ENCODE results near the gene RRAD.

Gene RRAD

GRCh38 chr16:66923866-66924265 lies 1.5 kb downstream of the RRAD start:
- H2AK5ac ChIP-seq (ENCODE audit: low read length) = no peak overlapping the region
- no peak overlapping the region for H3K18ac ChIP-seq (ENCODE audit: low read length)
- no peak overlapping the region for H3K4ac ChIP-seq (ENCODE audit: low read depth, low read length)
- H4K91ac ChIP-seq (ENCODE audit: low read depth, low read length) = no peak overlapping the region
- no peak overlapping the region for H3K27ac ChIP-seq (ENCODE audit: low read depth, low read length)
- no peak overlapping the region for H4K12ac ChIP-seq (ENCODE audit: low read depth, low read length)
- no peak overlapping the region for H3K4me2 ChIP-seq (ENCODE audit: low read length)
- no peaks in the 10 kb centered on the region for H3K79me1 ChIP-seq (ENCODE audit: low read length)
- no peak overlapping the region for H2BK5ac ChIP-seq (ENCODE audit: low read depth, low read length, poor library complexity)
- no peak overlapping the region for H3K4me3 ChIP-seq (ENCODE audit: low read depth, low read length)
- H3K79me2 ChIP-seq (ENCODE audit: control insufficient read depth, insufficient read depth, low read length, poor library complexity) = no peaks in the 10 kb centered on the region
- WGBS (ENCODE audit: extremely low coverage, insufficient coverage, insufficient read length) = no CpG with 5 or more reads among the region's 3 CpGs
- H3K23ac ChIP-seq (ENCODE audit: low read length) = no peak overlapping the region
- no peak overlapping the region for H3K9ac ChIP-seq (ENCODE audit: low read length)
- H3K14ac ChIP-seq (ENCODE audit: low read length) = no peak overlapping the region
- no peak overlapping the region for H2AFZ ChIP-seq (ENCODE audit: insufficient read depth, low read length, poor library complexity)
- DNase-seq = peak in 1 of 2 donors; percentile 30
- H3K36me3 ChIP-seq (ENCODE audit: control insufficient read depth in 1 of 2, insufficient read depth in 2 of 2, low read length in 2 of 2) = no peaks in the 10 kb centered on the region
- H3K9me3 ChIP-seq (ENCODE audit: insufficient read depth, low read depth, low read length) = peaks cover 4% of the 10 kb centered on the region
- H4K8ac ChIP-seq (ENCODE audit: low read depth, low read length) = no peak overlapping the region
- H2BK120ac ChIP-seq (ENCODE audit: insufficient read depth, low read length, poor library complexity) = no peak overlapping the region
- peaks cover 8 to 12% of the 10 kb centered on the region in 2 experiments for H3K4me1 ChIP-seq (ENCODE audit: control insufficient read depth in 1 of 2, insufficient read depth in 2 of 2, low read length in 2 of 2)
- H2BK12ac ChIP-seq (ENCODE audit: low read length) = no peak overlapping the region
- peaks cover 32% of the 10 kb centered on the region for H3K27me3 ChIP-seq (ENCODE audit: insufficient read depth, low read length)

- Histone ChIP-seq H3K14ac (ENCODE audit: low read length) (no peak overlapping the region), H4K91ac (ENCODE audit: low read depth, low read length) (no peak overlapping the region), H2BK5ac (ENCODE audit: low read depth, low read length, poor library complexity) (no peak overlapping the region), H3K23ac (ENCODE audit: low read length) (no peak overlapping the region), H3K27me3 (ENCODE audit: insufficient read depth, low read length) (peaks cover 32% of the 10 kb centered on the region), H3K4me3 (ENCODE audit: low read depth, low read length) (no peak overlapping the region), H2BK120ac (ENCODE audit: insufficient read depth, low read length, poor library complexity) (no peak overlapping the region), H2BK12ac (ENCODE audit: low read length) (no peak overlapping the region), H3K79me1 (ENCODE audit: low read length) (no peaks in the 10 kb centered on the region), H3K36me3 (ENCODE audit: control insufficient read depth in 1 of 2, insufficient read depth in 2 of 2, low read length in 2 of 2) (no peaks in the 10 kb centered on the region), H2AFZ (ENCODE audit: insufficient read depth, low read length, poor library complexity) (no peak overlapping the region), H3K4ac (ENCODE audit: low read depth, low read length) (no peak overlapping the region), H3K9ac (ENCODE audit: low read length) (no peak overlapping the region), H3K9me3 (ENCODE audit: insufficient read depth, low read depth, low read length) (peaks cover 4% of the 10 kb centered on the region), H2AK5ac (ENCODE audit: low read length) (no peak overlapping the region), H4K8ac (ENCODE audit: low read depth, low read length) (no peak overlapping the region), H3K79me2 (ENCODE audit: control insufficient read depth, insufficient read depth, low read length, poor library complexity) (no peaks in the 10 kb centered on the region), H3K4me2 (ENCODE audit: low read length) (no peak overlapping the region), H3K4me1 (ENCODE audit: control insufficient read depth in 1 of 2, insufficient read depth in 2 of 2, low read length in 2 of 2) (peaks cover 6 to 12% of the 10 kb centered on the region in 2 experiments), H3K27ac (ENCODE audit: low read depth, low read length) (no peak overlapping the region), H3K18ac (ENCODE audit: low read length) (no peak overlapping the region), H4K12ac (ENCODE audit: low read depth, low read length) (no peak overlapping the region)
- peak; percentile 12 to 42 for DNase-seq
- no CpG with 5 or more reads among the region's 18 CpGs for WGBS (ENCODE audit: extremely low coverage, insufficient coverage, insufficient read length)
Measured at GRCh38 chr16:66923247-66923731, 2.0 kb downstream of the RRAD start.

- H3K79me2 ChIP-seq (ENCODE audit: control insufficient read depth, insufficient read depth, low read length, poor library complexity) = no peaks in the 10 kb centered on the region
- H4K8ac ChIP-seq (ENCODE audit: low read depth, low read length) = no peak overlapping the region
- no peak overlapping the region for H3K4me2 ChIP-seq (ENCODE audit: low read length)
- H2AK5ac ChIP-seq (ENCODE audit: low read length) = no peak overlapping the region
- H3K79me1 ChIP-seq (ENCODE audit: low read length) = no peaks in the 10 kb centered on the region
- H3K23ac ChIP-seq (ENCODE audit: low read length) = no peak overlapping the region
- no peak overlapping the region for H4K91ac ChIP-seq (ENCODE audit: low read depth, low read length)
- H3K14ac ChIP-seq (ENCODE audit: low read length) = no peak overlapping the region
- no peak overlapping the region for H3K4ac ChIP-seq (ENCODE audit: low read depth, low read length)
- H3K27me3 ChIP-seq (ENCODE audit: insufficient read depth, low read length) = peaks cover 32% of the 10 kb centered on the region
- H3K18ac ChIP-seq (ENCODE audit: low read length) = no peak overlapping the region
- WGBS (ENCODE audit: extremely low coverage, insufficient coverage, insufficient read length) = no CpG with 5 or more reads among the region's 42 CpGs
- no peak overlapping the region for H3K9ac ChIP-seq (ENCODE audit: low read length)
- peaks cover 4 to 7% of the 10 kb centered on the region in 2 experiments for H3K4me1 ChIP-seq (ENCODE audit: control insufficient read depth in 1 of 2, insufficient read depth in 2 of 2, low read length in 2 of 2)
- H3K36me3 ChIP-seq (ENCODE audit: control insufficient read depth in 1 of 2, insufficient read depth in 2 of 2, low read length in 2 of 2) = no peaks in the 10 kb centered on the region
- H2BK120ac ChIP-seq (ENCODE audit: insufficient read depth, low read length, poor library complexity) = no peak overlapping the region
- peaks cover 4% of the 10 kb centered on the region for H3K9me3 ChIP-seq (ENCODE audit: insufficient read depth, low read depth, low read length)
- H2BK12ac ChIP-seq (ENCODE audit: low read length) = no peak overlapping the region
- no peak overlapping the region for H4K12ac ChIP-seq (ENCODE audit: low read depth, low read length)
- no peak overlapping the region for H2AFZ ChIP-seq (ENCODE audit: insufficient read depth, low read length, poor library complexity)
- no peak overlapping the region for H3K27ac ChIP-seq (ENCODE audit: low read depth, low read length)
- peak; percentile 85 to 90 for DNase-seq
- no peak overlapping the region for H3K4me3 ChIP-seq (ENCODE audit: low read depth, low read length)
- H2BK5ac ChIP-seq (ENCODE audit: low read depth, low read length, poor library complexity) = no peak overlapping the region
Measured at GRCh38 chr16:66921729-66922450, 3.4 kb downstream of the RRAD start.

GRCh38 chr16:66920924-66921680 lies 4.2 kb downstream of the RRAD start:
- no peak overlapping the region for H4K91ac ChIP-seq (ENCODE audit: low read depth, low read length)
- no peaks in the 10 kb centered on the region for H3K79me1 ChIP-seq (ENCODE audit: low read length)
- no peak overlapping the region for H4K8ac ChIP-seq (ENCODE audit: low read depth, low read length)
- H2AFZ ChIP-seq (ENCODE audit: insufficient read depth, low read length, poor library complexity) = no peak overlapping the region
- no peak overlapping the region for H3K9ac ChIP-seq (ENCODE audit: low read length)
- no peaks in the 10 kb centered on the region for H3K79me2 ChIP-seq (ENCODE audit: control insufficient read depth, insufficient read depth, low read length, poor library complexity)
- no peak overlapping the region for H2BK120ac ChIP-seq (ENCODE audit: insufficient read depth, low read length, poor library complexity)
- H2BK5ac ChIP-seq (ENCODE audit: low read depth, low read length, poor library complexity) = no peak overlapping the region
- H3K27me3 ChIP-seq (ENCODE audit: insufficient read depth, low read length) = peaks cover 25% of the 10 kb centered on the region
- no peak overlapping the region for H3K18ac ChIP-seq (ENCODE audit: low read length)
- no CpG with 5 or more reads among the region's 9 CpGs for WGBS (ENCODE audit: extremely low coverage, insufficient coverage, insufficient read length)
- peak; percentile 88 to 92 for DNase-seq
- H3K36me3 ChIP-seq (ENCODE audit: control insufficient read depth in 1 of 2, insufficient read depth in 2 of 2, low read length in 2 of 2) = no peaks in the 10 kb centered on the region
- H3K9me3 ChIP-seq (ENCODE audit: insufficient read depth, low read depth, low read length) = peaks cover 4% of the 10 kb centered on the region
- peaks cover 4 to 7% of the 10 kb centered on the region in 2 experiments for H3K4me1 ChIP-seq (ENCODE audit: control insufficient read depth in 1 of 2, insufficient read depth in 2 of 2, low read length in 2 of 2)
- H3K4me2 ChIP-seq (ENCODE audit: low read length) = no peak overlapping the region
- H3K4me3 ChIP-seq (ENCODE audit: low read depth, low read length) = no peak overlapping the region
- no peak overlapping the region for H3K23ac ChIP-seq (ENCODE audit: low read length)
- no peak overlapping the region for H3K14ac ChIP-seq (ENCODE audit: low read length)
- no peak overlapping the region for H2AK5ac ChIP-seq (ENCODE audit: low read length)
- H4K12ac ChIP-seq (ENCODE audit: low read depth, low read length) = no peak overlapping the region
- no peak overlapping the region for H3K27ac ChIP-seq (ENCODE audit: low read depth, low read length)
- no peak overlapping the region for H3K4ac ChIP-seq (ENCODE audit: low read depth, low read length)
- no peak overlapping the region for H2BK12ac ChIP-seq (ENCODE audit: low read length)
